GM18505 (cell line): ENCODE data around the gene PDE6B.

Source experiments
- ATAC-seq: cut with Tn5 transposase; IDR thresholded peaks from one replicate; pipeline ENCODE4 v1.9.1; 2021; ENCODE audit not compliant: unreplicated experiment
- POLR2A ChIP-seq: IDR thresholded peaks from 4 replicates; pipeline ENCODE4 v1.6.1; 2011; ENCODE audit warnings: borderline replicate concordance; ENCODE audit not compliant: insufficient read depth, insufficient read length; ENCODE audit errors: extremely low read depth

PDE6B gene

DNA sequence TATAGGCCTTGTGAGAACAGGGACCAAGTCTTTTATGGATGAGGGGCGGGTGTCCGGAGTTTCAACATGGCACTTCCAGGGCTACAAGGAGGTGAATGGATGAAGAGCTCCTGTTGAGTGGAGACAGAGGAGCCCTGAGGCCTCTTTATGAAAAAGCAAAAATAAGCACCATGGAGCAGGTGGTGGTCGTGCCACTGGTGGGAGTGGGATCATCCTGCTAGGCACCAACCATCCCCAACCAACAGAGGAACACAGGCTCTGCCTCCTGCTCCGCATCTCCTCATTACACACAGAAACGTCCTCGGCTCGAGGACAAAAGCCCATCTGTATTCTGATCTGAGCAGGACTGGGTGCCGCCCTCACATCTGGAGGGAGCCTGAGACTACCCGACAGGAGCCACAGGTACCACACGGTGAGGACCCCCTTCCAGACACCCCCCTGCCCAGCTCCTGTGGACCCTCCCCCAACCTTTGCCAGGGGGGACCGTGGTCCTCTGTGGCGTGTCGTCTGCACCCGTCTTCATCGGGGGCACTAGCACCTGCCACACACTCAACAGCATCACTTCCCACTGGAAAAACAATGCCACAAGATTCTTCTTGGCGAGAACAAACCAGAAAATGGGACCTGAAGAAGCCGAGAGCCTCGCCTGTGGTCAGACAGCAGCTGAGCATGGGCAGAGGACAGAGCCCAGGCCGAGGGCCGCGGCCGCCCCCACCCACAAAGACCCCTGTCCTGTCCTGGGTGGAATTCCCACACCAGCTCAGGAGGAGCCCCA lies 3.9 kb upstream of the PDE6B start:
- TF ChIP-seq POLR2A: no peak
- no peak for ATAC-seq

DNA sequence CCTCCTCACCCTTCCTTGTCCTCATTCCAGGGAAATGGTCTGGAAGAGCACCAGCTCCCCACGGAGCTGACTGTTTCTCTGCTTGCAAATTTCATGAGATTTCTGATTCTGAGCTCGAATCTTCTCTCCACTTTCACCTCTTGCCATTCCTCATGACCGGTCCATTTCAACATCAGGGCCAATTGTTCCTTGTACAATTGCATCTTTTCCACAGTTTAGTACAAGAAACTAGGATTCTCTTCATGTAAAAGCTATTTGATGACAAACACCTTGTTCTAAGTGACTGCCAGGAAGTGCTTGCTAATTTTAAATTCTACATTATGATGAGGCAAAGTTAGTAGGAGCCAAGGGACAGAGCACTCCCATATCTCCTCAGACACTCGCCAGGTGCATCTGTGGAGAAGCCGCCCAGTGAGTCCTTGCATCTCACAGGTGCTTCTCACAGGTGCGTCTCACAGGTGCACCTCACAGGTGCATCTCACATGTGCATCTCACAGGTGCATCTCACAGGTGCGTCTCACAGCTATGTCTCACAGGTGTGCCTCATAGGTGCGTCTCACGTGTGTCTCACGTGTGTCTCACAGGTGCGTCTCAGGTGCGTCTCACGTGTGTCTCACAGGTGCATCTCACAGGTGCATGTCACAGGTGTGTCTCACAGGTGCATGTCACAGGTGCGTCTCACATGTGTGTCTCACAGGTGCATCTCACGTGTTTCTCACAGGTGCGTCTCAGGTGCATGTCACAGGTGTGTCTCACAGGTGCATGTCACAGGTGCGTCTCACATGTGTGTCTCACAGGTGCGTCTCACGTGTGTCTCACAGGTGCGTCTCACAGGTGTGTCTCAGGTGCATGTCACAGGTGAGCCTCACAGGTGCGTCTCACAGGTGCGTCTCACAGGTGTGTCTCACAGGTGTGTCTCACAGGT lies 3.0 kb upstream of the PDE6B start:
- TF ChIP-seq POLR2A: no peak
- no peak for ATAC-seq

DNA sequence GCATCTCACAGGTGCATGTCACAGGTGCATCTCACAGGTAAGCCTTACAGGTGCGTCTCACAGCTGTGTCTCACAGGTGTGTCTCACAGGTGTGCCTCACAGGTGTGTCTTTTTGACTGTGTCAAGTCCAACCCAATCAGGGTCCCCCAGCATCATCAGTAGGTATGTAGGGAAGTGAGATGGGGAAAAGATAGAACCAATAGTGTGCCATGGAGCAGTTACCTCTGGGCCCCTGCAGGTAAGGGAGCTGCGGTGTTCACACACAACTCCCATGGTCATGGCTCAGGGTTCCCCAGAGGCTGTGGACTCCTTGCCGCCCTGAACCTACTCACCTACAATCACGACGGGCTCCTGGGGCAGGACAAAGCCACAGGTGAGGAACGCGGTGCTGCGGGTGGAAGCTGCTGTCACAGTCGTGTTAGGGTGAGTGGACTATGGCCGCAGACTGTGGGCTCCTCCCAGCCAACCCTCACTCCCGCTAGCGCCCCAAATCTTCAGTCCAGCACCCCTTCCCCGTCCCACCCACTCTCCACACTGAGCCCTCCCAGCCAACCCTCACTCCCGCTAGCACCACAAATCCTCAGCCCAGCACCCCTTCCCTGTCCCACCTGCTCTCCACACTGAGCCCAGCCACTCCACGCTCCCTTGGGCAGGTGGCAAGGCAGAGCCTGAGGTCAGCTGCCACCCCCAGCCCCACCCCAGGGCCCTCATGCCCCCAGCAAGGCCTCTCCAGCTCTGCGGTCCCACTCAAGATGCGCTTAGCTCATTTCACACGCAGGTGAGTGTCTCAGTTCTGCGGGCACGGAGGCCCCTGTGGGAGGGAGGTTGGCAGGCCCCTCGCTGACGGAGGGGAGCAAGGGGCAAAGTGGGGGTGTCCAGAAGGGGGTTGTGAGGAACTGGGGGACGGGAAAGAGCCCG lies 2.1 kb upstream of the PDE6B start:
- no peak for ATAC-seq
- TF ChIP-seq POLR2A: no peak

DNA sequence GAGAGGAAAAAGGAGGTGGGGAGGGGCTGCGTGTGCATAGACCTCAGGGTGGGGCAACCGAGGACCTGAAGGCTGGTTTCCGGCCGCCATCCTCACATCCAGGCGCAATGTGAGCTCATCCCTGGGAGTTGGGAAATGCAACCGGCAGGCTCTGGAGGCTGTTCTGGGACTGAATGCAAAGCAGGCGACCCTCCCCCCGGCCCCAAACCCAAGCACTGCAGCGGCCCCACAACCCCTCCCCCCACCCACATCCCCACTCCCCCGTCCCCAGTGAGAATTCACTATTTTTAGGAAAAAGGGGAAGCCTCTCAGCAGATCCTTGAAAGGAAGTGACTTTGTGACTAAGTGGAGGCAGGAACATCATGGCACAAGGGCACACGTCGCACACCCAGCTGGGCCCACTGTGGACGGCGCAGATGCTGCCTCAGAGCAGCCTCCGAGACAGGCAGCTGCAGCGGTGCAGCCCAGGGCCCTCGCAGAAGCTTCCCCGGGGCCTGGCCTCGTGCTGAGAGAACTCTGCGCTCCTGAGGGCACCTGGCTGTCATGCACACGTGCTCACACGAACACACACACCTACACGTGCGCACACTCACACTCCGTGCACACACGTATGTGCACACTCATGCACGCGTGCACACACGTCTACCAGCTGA lies 1.3 kb upstream of the PDE6B start:
- TF ChIP-seq POLR2A: no peak
- no peak for ATAC-seq

DNA sequence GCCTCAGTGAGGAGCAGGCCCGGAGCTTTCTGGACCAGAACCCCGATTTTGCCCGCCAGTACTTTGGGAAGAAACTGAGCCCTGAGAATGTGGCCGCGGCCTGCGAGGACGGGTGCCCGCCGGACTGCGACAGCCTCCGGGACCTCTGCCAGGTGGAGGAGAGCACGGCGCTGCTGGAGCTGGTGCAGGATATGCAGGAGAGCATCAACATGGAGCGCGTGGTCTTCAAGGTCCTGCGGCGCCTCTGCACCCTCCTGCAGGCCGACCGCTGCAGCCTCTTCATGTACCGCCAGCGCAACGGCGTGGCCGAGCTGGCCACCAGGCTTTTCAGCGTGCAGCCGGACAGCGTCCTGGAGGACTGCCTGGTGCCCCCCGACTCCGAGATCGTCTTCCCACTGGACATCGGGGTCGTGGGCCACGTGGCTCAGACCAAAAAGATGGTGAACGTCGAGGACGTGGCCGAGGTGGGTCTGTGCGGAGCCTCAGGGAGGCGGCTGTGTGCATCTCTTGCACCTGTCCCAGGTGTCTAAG lies 323 bp downstream of the PDE6B start:
- no peak for ATAC-seq
- TF ChIP-seq POLR2A: no peak

DNA sequence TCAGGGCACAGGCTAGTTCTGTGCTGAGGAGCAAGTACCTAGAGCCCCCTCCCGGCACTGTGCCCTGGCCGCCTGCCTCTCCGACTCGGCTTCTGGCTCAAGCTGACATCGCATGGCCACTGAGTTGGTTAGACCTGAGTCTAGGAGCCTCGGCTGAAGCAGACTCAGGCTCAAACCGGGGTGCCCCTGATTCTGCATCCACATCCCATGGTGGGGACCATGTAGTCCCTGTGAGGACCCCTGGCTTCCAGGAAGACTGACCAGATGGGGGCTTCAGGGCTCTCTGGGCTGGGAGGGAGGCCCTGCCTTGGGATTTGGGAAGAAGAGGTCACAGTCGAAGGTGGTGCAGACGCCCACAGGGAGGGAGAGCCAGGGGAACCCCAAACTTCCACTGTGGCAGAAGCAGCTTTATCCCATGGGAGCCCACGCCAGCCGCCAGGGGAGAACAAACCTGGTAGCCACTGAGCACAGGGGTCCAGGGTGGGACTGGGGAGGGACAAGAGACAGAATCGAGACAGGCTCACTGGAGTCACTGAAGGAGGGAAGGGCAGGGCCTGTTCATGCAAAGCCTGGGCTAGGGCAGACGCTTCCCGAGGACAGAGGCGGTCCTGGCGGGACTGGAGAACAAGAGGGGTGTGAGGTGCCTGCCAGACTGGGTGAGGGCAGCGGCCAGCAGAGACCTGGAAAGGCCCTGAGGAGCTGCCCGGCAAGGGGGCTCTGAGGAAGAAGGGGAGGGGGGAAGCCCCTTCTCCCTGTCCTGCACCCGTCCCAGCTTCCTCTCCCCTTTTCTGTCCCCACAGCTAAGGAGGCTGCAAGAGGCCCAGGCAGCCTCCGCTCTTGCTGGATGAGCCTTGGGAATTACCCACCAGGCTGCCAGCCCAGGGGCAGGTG lies 1.1 kb downstream of the PDE6B start:
- no peak for ATAC-seq
- TF ChIP-seq POLR2A: no peak

DNA sequence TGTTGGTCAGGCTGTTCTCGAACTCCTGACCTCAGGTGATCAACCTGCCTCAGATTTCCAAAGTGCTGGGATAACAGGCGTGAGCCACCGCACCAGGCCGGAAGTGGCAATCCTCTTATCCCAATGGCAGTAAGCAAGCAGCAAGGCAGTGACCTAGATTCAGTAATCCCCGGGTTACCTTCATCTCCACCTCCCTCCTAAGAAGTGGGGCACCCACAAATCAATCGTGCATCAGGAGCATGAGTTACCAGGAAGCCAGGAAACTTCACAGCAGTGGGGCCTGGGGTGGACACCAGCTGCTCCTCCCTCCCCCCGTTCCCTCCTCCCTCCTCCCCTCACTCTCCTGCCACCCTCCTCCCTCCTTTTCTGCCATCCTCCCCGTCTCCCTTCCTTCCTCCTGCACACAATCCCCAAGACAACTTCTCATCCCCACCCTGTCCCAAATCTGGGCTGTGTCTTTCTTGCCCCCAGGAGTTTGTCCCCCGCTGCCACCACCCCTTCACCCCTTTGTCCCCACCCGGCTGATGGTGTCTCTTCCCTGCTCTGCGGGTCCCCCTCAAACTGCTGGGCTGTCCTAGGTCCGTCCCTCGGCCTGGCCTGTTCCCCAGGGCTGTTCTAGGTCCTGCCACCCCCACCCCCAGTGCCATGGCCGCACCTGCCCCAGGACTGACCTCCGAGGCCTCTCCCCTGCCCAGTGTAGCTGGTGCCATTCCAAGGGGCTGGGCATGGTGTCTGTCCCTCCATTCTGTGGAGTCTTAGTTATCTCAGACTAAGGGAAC lies 2.2 kb downstream of the PDE6B start:
- no peak for TF ChIP-seq POLR2A
- no peak for ATAC-seq

DNA sequence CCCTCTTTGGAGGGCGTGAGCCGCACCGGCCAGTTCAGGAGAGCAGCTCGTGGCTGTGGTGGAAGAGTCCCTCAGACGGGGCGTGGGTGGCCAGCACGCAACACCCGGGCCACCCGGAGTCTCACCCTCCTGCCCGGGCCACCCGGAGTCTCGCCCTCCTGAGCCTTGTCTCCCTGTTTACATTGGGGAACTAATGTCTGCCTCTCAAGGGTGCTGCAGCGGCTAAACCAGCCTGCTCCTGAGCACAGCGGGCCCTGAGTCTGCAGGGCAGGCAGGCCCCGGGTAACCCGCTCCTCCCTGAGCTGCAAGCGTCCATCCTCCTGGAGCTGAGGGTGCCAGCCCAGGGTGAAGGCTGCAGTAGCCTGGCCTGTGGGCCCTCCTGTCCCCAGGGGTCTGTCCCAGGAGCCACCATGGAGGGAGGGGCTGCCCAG lies 3.0 kb downstream of the PDE6B start:
- no peak for ATAC-seq
- TF ChIP-seq POLR2A: no peak

DNA sequence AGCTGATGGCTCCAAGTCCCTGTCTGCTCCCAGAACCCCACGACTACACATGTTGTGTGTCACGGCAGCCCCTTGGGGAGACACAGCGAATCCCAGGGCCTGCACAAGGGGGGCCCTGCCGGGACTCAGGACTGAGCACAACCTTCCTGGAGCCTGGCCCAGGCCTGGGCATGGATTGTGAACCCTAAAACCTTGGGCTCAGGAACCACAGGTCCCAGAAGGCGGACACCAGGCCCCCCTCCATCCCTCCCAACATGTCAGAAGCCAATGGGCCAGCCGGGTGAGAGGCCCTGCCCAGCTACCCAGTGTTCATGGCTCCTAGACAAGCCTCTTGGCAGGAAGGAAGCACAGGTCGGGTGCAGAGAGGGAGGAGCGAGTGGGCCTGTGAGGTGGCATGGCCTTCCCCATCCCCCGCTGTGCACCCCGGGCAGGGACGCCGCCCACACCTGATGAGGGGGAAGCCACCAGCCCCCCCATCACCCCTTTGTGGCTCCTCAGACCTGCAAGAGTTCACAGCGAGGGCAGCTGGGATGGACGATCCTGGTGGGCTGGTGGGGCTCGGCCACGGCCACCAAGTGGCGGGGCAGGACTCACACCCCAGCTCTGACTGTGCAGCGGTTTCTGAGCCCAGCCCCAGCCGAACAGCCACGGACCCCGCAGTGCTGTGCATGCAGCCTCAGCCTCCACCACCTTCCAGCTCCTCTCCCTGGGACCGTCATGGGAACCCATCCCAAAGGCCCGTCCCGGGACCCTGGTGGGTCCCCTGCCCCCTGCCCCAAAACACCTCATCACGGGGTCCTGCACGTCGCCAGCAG lies 3.7 kb downstream of the PDE6B start:
- no peak for ATAC-seq
- TF ChIP-seq POLR2A: no peak

DNA sequence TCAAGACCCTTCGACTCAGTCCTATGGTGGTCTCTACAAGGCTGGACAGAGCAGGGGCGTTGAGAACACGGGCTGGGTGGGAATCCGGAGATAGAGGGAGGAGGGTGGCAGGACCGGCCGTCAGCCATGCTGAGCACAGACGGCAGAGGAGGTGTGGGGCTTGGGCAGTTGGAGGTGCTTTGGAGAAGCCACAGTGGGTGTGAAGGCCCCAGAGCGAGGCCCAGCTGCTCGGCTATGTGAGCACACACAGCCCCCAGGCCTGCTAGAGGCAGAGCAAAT lies 4.2 kb downstream of the PDE6B start:
- no peak for TF ChIP-seq POLR2A
- ATAC-seq: no peak

DNA sequence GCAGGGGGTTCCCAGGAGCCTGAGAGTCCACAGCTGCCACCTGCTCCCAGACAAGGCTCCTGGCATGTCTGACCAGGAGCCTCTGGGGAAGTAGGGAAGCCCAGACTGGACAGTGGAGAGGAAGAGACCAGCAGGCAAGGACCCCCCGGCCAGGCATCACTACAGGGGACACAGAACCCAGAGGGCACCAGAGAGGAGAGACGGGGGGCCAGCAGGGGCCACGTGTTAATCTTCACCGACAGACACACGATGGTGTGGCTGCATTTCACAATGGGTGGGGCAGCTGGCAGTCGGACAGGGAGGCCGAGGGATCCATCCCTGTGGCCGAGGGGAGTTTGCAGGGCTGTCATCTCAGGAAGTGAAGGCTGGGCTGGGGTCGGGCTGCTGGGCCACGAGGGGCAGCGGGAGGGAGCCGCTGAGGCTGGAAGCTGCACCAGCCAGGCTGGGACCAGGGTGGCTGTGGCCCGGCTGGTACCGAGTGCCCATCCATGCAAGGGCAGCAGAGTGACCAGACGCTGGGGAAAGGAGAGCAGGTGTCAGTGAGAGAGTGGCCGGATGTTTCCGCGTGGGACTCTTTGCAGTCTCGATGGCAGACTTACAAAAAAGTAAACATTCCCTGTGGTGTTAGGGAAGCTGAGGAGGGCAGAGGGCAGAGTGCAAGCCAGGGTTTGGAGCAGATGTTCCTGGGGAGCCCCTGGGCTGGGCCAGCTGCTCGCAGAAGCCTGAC lies 4.7 kb downstream of the PDE6B start:
- ATAC-seq: no peak
- TF ChIP-seq POLR2A: no peak
